Cardiac fibroblast (primary cell): ENCODE measurements around the gene ZNF652.
A peak's percentile ranks its signal among the peaks of the same experiment; 100 is the strongest.

Experiments used
- DNase-seq, 2 donors: peaks; one replicate each; pipeline versions ENCODE4 v3.0.0 to v3.0.0-alpha.2; 2010; ENCODE audit warnings: low read depth in 2 of 2
- H3K4me3 ChIP-seq, 2 donors: replicated peaks in 1 of 2; 1 replicate in 1 of 2; 2 replicates in 1 of 2; pipeline ENCODE4 v1.5.1; 2011; ENCODE audit warnings: low read depth in 2 of 2, low read length in 2 of 2, mild to moderate bottlenecking in 2 of 2, moderate library complexity in 1 of 2
- TF ChIP-seq, protein P1 (sequence below): IDR thresholded peaks from one replicate; pipeline ENCODE4 v1.5.1; 2011; ENCODE audit warnings: low read depth, mild to moderate bottlenecking, low read length, inconsistent platforms

The ZNF652 gene

DNA sequence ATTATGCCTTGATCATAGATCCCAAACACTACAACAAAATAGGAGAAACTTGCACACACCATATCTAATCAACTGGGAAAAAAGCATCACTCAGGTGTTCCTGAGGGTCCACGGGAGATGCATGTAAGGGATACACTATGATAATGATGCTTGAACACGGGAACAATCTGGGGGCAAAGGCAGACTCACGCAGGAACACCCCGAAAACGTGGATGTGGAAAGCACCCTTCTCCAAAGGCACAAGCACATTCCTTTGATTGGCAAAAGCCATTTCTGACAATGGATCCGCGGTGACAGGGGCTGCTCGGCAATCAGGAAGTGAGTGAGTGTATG, 1.3 kb downstream of the ZNF652 start:
- DNase-seq: peak in 1 of 2 donors; percentile 12
- H3K4me3 ChIP-seq: peak overlapping the region; percentile 96 to 98
- TF ChIP-seq, protein P1, sequence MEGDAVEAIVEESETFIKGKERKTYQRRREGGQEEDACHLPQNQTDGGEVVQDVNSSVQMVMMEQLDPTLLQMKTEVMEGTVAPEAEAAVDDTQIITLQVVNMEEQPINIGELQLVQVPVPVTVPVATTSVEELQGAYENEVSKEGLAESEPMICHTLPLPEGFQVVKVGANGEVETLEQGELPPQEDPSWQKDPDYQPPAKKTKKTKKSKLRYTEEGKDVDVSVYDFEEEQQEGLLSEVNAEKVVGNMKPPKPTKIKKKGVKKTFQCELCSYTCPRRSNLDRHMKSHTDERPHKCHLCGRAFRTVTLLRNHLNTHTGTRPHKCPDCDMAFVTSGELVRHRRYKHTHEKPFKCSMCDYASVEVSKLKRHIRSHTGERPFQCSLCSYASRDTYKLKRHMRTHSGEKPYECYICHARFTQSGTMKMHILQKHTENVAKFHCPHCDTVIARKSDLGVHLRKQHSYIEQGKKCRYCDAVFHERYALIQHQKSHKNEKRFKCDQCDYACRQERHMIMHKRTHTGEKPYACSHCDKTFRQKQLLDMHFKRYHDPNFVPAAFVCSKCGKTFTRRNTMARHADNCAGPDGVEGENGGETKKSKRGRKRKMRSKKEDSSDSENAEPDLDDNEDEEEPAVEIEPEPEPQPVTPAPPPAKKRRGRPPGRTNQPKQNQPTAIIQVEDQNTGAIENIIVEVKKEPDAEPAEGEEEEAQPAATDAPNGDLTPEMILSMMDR: no peak

DNA sequence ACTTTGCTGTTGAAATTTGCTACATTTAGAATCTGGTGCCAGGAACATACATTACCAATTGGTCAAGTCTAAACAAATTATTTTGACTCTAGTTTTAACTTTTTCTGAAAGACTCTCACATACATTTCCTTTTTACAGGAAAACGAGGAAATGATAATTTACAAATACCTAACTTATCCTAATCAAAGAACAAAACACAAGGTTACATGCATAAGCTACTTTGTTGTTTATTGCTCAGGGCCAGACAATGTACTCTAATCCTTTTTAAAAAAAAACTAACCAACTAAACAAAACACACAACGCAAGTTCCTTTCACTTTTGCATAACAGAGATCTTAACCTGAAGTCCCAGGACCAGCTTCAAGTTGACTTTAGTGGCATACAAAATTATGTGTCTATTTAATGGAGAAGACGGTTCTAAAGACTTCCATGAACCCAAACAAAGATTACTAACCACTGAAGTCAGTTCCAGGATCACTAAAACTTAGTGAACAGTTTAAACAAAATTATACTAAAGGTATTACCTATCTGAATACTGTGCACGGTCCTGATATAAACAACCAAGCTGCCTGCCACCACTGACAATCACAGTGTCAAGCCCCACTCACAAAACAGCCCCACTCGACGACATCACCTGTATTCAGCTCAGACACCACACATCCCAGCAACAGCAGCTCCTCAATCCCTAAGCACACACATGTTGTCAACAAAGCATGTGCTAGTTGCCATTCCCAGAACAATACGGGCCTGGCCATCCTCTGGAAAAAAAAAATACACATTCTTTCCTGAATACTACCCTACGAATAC, 1.9 kb downstream of the ZNF652 start:
- no peak for DNase-seq
- TF ChIP-seq, protein P1: no peak

DNA sequence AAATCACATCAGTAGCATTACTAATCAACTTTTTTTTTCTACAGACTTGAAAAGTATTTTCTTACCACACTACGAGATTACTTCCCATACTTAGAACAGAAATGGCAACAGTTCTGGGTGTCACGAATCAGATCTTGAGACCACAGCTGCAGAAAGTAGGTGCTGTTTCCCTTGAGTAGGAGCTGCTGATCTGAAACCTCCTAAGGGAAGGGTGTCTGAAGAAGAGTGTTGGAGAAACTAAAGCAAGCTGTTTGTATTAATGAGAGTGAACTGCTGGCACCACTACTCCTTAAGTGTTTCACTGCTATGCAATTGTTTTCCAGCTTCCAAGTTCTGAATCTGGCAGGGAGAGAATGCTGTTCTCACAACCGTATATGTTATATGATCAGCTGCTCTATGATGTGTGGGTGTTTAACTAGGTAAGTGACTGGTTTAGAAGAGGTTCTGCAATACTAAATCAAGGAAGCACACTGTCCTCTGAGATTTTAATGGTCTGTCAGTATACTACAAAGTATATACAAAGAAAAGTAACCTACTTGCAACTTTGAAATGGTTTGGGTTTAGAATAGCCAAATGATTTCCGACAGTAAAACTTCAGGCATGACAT, 3.3 kb downstream of the ZNF652 start:
- DNase-seq: peak in 1 of 2 donors; percentile 27
- no peak overlapping the region for H3K4me3 ChIP-seq
- TF ChIP-seq, protein P1: no peak

More for the DNA sequence above, 1.9 kb downstream of the ZNF652 start:
- H3K4me3 ChIP-seq: peak overlapping the region; percentile 96 to 98

DNA sequence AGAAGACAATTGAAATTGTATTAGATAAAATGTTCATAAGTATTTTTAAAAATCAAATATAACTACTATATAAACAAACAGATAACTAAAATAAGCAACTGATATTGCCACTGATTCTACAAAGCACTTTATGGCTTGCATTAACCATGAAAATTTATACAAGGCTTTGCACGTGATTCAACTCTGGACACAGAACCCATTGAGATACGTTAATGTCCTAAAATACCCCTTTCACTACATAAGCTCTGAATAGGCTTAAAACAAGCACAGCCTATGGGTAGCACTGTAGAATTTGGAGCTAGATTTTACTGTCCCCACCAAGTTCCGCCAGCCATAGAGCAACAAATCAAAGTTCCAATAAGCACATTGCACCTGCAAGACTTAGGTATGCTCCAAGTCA, 4.5 kb downstream of the ZNF652 start:
- TF ChIP-seq, protein P1: no peak
- no peak overlapping the region for H3K4me3 ChIP-seq
- DNase-seq: no peak

DNA sequence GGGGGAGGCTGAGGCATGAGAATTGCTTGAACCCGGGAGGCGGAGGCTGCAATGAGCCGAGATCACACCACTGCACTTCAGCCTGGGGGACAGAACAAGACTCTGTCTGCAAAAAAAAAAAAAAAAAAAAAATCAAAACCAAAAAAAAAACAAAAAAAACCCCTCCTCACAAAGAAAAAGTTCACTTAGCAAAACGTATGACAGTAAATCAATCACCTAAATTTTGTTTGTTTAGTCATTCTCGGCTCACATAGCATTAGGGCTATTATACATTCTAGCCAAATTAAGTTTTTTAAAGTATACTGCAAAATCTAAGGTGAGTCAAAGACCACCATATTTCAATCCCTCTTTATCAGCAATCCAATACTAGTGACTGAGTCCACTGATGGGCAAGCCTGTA, 5.7 kb downstream of the ZNF652 start:
- TF ChIP-seq, protein P1: no peak
- no peak for DNase-seq
- no peak overlapping the region for H3K4me3 ChIP-seq

DNA sequence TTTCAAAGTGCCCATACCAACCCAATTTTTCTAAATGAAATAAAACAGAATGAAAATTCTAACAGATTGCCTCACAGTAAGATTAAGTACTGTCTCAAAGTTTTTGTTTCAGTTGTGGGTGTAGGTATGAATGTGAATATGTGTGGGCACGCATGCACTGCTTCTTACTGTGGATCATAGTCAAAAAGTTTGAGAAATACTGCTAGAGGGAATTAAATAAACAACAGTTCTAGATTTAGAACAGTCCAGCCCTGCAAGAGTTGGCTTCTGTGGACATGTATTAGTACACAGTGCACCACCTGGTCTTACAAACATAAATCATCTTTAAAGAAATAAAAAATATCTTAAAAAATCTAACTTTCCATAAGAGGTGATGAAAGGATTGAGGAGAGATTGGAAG, 8.4 kb downstream of the ZNF652 start:
- TF ChIP-seq, protein P1: no peak
- no peak overlapping the region for H3K4me3 ChIP-seq
- DNase-seq: no peak
